ENCODE data around the gene ARHGEF39. TPM values are rescaled to one million over a fixed set of nuclear protein-coding genes. Genes with fewer than 3 reads are reported as not detected.

ARHGEF39 gene
- total and polyA plus RNA-seq, 8 donors: 1.5 to 17.7 (median 10.0) TPM

DNA sequence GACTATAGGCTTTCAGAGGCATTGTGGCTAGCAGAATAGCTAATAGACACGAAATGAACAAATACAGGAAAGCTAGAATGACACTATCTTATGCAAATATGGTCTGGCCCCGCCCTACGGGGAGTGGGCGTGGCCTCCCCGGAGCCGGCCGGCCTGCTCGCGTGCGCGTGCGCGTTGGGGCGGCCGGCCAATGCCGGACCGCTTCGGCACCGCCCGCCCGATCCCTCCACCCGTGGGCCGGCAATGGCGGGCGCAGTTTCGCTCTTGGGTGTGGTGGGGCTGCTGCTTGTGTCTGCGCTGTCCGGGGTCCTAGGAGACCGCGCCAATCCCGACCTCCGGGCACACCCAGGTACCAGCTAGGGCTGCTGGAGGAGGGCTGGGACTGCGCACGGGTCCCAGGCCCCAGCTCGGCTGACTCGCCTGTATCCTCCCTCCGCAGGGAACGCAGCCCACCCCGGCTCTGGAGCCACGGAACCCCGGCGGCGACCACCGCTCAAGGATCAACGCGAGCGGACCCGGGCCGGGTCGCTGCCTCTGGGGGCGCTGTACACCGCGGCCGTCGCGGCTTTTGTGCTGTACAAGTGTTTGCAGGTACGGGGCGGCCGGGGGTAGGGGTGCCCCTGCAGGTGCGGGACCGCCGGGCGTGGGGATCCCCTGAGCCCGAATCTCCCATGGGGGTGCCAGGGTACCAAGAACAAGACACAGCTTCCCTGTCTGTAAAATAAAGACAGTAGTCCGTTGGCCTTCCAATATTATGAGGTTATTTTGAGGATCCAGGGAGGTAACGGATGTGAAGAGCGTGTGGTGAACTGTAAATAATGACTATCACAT is 6.6 kb downstream of the ARHGEF39 start, which contains the start of gene CCDC107:
Gene CCDC107, plus strand, starts transcription at position 156 of the 831 bp plus-strand sequence. Its CDS starts 88 bp downstream, at position 244.
- peak; percentile 44 to 46 for TF ChIP-seq CTCF (IDR thresholded peaks at IDR 0.05)
- Histone ChIP-seq H3K4me3 (peak within 1 kb of the TSS; percentile 83 to 96), H3K27me3 (no peaks in the 10 kb centered on the region), H3K36me3 (peaks cover 0 to 21% of the 10 kb centered on the region in 2 donors), H3K4me1 (peaks cover 0 to 56% of the 10 kb centered on the region in 2 donors), H3K9me3 (no peaks in the 10 kb centered on the region), H3K27ac (peak within 1 kb of the TSS; percentile 96 to 97)
- DNase-seq: peak; percentile 84 to 96 (median 92)
- peak; percentile 88 for ATAC-seq
- intact Hi-C loops (cut with DNase I): no loop called here

GRCh38 chr9:35657546-35658136 is 7.4 kb downstream of the ARHGEF39 start, which contains the start of gene RMRP:
Gene RMRP, minus strand, starts transcription at chr9:35658019.
- peaks cover 0 to 21% of the 10 kb centered on the region in 2 donors for H3K36me3 ChIP-seq
- intact Hi-C loops (cut with DNase I): no loop called here
- ATAC-seq (peak; percentile 94), DNase-seq (peak; percentile 97 to 99 (median 98))
- H3K27me3 ChIP-seq: no peaks in the 10 kb centered on the region
- H3K4me3 ChIP-seq: peak within 1 kb of the TSS; percentile 83 to 96
- TF ChIP-seq CTCF (IDR thresholded peaks at IDR 0.05): peak; percentile 22 to 50
- peaks cover 0 to 58% of the 10 kb centered on the region in 2 donors for H3K4me1 ChIP-seq
- H3K27ac ChIP-seq: peak within 1 kb of the TSS; percentile 96 to 97
- H3K9me3 ChIP-seq: no peaks in the 10 kb centered on the region

DNA sequence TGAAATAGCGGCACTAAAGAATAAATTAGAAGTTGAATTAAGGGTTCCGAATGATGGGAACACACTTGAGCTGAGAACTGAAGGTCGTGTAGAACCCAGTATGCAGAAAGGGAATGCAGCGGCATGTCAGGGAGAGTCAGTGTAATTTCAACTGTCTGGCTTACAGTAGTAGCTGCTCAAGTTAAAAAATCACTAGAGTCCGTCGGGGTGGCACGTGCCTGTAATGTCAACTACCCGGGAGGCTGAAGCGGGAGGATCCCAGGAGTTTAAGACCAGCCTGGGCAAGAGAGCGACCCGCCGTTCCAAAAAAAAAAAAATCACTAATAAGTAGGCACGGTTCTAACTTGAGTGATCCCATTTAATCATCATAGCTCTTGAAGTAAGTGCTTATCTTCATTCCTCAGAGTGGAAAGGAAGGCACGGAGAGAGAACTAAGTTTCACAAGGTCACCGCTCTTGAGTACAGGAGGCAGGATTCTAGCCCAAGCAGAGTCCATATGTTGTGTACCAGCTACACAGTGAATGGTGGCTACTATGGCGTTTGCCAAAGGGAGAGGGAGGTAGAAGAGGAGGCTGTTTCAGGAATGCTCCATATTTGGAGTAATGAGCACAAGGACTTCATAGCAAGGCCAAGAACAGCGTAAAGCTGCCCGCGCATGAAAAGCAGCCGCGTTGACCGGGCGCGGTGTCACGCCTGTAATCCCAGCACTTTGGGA is 8.0 kb downstream of the ARHGEF39 start:
- Histone ChIP-seq H3K4me3 (peak overlapping the region; percentile 21 to 96), H3K27ac (peak overlapping the region; percentile 96 to 97), H3K9me3 (no peaks in the 10 kb centered on the region), H3K4me1 (peaks cover 0 to 56% of the 10 kb centered on the region in 2 donors), H3K27me3 (no peaks in the 10 kb centered on the region), H3K36me3 (peaks cover 0 to 19% of the 10 kb centered on the region in 2 donors)
- intact Hi-C loops (cut with DNase I): no loop called here
- no peak for TF ChIP-seq CTCF (IDR thresholded peaks at IDR 0.05)
- ATAC-seq (peak; percentile 24), DNase-seq (peak in 1 of 4 donors; percentile 65)

GRCh38 chr9:35656348-35656747 is 8.6 kb downstream of the ARHGEF39 start:
- Histone ChIP-seq H3K27ac (no peak overlapping the region), H3K4me3 (no peak overlapping the region), H3K27me3 (no peaks in the 10 kb centered on the region), H3K4me1 (peaks cover 0 to 54% of the 10 kb centered on the region in 2 donors), H3K9me3 (no peaks in the 10 kb centered on the region), H3K36me3 (peaks cover 0 to 13% of the 10 kb centered on the region in 2 donors)
- no peak for ATAC-seq
- intact Hi-C loops (cut with DNase I): no loop called here
- no peak for TF ChIP-seq CTCF (IDR thresholded peaks at IDR 0.05)
- no peak for DNase-seq
